IPS-NIHi11 (cell line): ENCODE measurements around the gene ADAM21.
"Not testable (repeated sequence)": the region's sequence is repeated elsewhere in the genome, so short reads cannot be mapped to it uniquely, and the experiment has no call there.

Experiments used
- DNase-seq: peaks from one replicate; pipeline ENCODE4 v3.0.0; 2012; ENCODE audit warnings: mixed read lengths, low spot score

The ADAM21 gene

GRCh38 chr14:70477356-70478105 lies 25.6 kb downstream of the ADAM21 start:
- not testable (repeated sequence) for DNase-seq

GRCh38 chr14:70489579-70490200 lies 37.7 kb downstream of the ADAM21 start:
- peak; percentile 16 for DNase-seq

- no peak for DNase-seq
Observed at GRCh38 chr14:70498191-70498590, 46.2 kb downstream of the ADAM21 start.
